ENCODE results near the gene CLRN1.

Gene CLRN1

DNA sequence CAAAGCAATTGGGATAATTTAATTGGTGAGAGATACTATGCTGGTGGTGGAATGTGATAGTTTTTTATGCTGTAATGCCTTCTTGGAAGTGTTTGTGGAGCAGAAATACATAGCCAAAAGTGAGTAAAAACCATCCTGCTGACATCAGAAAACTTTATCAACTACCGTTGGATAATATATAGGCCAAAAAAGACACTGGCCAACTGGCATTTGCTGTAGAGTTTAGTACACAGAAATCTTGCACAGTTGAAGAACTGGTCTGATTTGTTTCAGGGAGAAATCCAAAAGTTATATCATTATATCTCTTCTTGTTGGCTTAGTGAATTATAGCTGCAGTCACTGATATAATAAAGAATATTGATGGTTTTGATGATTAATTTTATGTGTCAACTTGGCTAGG lies 66.8 kb downstream of the CLRN1 start:
- H3K9me3 ChIP-seq, result no peaks in the 10 kb centered on the region
- H3K4me1 ChIP-seq (ENCODE audit: control insufficient read depth in 1 of 2, insufficient read depth in 1 of 2, low read depth in 1 of 2, low read length in 1 of 2), result no peaks in the 10 kb centered on the region
- H3K27ac ChIP-seq, result no peak overlapping the region
- TF ChIP-seq, protein P1, sequence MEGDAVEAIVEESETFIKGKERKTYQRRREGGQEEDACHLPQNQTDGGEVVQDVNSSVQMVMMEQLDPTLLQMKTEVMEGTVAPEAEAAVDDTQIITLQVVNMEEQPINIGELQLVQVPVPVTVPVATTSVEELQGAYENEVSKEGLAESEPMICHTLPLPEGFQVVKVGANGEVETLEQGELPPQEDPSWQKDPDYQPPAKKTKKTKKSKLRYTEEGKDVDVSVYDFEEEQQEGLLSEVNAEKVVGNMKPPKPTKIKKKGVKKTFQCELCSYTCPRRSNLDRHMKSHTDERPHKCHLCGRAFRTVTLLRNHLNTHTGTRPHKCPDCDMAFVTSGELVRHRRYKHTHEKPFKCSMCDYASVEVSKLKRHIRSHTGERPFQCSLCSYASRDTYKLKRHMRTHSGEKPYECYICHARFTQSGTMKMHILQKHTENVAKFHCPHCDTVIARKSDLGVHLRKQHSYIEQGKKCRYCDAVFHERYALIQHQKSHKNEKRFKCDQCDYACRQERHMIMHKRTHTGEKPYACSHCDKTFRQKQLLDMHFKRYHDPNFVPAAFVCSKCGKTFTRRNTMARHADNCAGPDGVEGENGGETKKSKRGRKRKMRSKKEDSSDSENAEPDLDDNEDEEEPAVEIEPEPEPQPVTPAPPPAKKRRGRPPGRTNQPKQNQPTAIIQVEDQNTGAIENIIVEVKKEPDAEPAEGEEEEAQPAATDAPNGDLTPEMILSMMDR (IDR thresholded peaks at IDR 0.05), result no peak
- H3K4me3 ChIP-seq (ENCODE audit: low read depth in 1 of 2, low read length in 1 of 2), result no peak overlapping the region
- no peaks in the 10 kb centered on the region for H3K27me3 ChIP-seq
- no peaks in the 10 kb centered on the region for H3K36me3 ChIP-seq

DNA sequence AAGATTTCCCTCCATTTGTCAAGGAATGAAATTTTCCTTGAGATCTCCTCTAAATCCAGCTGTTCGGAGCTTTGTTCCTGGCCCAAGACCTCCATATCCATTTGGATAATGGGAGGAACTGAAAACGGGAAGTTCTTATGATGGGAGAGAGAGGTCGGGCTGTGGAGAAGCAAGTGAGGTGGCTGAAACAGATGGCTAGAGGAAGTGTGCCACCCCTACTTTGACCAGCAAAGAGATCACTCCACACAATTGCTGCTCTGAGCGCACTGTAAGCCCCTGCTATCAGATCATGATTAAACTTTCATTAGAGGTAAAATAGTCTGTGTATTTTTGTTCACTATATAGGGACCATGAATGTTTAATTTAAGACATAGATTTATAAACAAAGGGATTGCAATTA lies 67.2 kb downstream of the CLRN1 start, which contains the start of gene MINDY4B:
TSS of gene MINDY4B (minus strand) at position 101 of the 400 bp plus-strand sequence. CDS start at position 101, 0 bp downstream.
- H3K27me3 ChIP-seq, result no peaks in the 10 kb centered on the region
- peaks cover 0 to under 1% of the 10 kb centered on the region in 2 experiments for H3K4me1 ChIP-seq (ENCODE audit: control insufficient read depth in 1 of 2, insufficient read depth in 1 of 2, low read depth in 1 of 2, low read length in 1 of 2)
- TF ChIP-seq, protein P1 (IDR thresholded peaks at IDR 0.05), result no peak
- no peak within 1 kb of the TSS for H3K4me3 ChIP-seq (ENCODE audit: low read depth in 1 of 2, low read length in 1 of 2)
- no peaks in the 10 kb centered on the region for H3K36me3 ChIP-seq
- H3K27ac ChIP-seq, result no peak within 1 kb of the TSS
- no peaks in the 10 kb centered on the region for H3K9me3 ChIP-seq

DNA sequence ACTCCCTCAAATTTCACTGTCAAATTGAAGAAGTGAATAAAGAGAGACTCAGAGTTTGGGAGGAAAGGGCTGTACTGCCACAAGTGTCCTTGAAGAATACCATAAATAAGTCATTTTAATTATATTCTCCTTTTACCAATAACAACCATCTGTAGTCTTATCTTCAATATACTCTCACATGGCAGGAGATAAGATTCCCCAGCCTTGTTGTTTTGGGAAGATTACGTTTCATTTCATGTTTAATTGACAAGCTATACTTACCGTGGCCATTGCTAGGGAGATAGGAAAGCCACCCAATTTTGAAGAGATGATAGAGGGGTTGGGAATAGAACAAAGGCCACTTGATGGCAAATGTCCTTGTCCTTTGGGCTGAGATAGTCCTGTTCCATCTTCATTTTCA lies 69.5 kb downstream of the CLRN1 start:
- Histone ChIP-seq H3K4me1 (ENCODE audit: control insufficient read depth in 1 of 2, insufficient read depth in 1 of 2, low read depth in 1 of 2, low read length in 1 of 2) (peaks cover 15 to 19% of the 10 kb centered on the region in 2 experiments), H3K4me3 (ENCODE audit: low read depth in 1 of 2, low read length in 1 of 2) (no peak overlapping the region), H3K36me3 (no peaks in the 10 kb centered on the region), H3K27ac (no peak overlapping the region), H3K9me3 (no peaks in the 10 kb centered on the region), H3K27me3 (no peaks in the 10 kb centered on the region)
- TF ChIP-seq, protein P1 (IDR thresholded peaks at IDR 0.05), result no peak

DNA sequence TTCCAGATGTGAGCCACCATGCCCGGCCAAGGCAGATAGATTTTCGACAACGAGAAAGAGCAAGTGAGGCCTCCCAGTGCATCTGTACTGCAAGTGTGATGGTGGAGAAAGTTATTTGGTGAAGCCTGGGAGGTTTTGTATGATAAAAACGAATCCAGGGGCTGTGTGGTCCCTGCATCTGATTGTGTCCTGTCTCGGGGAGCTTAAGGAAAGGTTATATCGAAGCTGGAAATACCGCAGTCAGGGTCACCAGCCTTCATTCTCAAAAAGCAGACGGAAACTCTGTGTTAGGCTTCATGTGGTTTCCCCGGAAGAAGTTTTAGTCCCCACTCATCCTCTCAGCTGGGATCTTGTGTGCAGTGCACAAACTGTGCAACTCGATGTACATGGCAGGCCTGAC lies 70.7 kb downstream of the CLRN1 start:
- H3K9me3 ChIP-seq, result no peaks in the 10 kb centered on the region
- TF ChIP-seq, protein P1 (IDR thresholded peaks at IDR 0.05), result no peak
- no peaks in the 10 kb centered on the region for H3K27me3 ChIP-seq
- H3K4me1 ChIP-seq (ENCODE audit: control insufficient read depth in 1 of 2, insufficient read depth in 1 of 2, low read depth in 1 of 2, low read length in 1 of 2), result peaks cover 15 to 19% of the 10 kb centered on the region in 2 experiments
- no peaks in the 10 kb centered on the region for H3K36me3 ChIP-seq
- H3K27ac ChIP-seq, result no peak overlapping the region
- no peak overlapping the region for H3K4me3 ChIP-seq (ENCODE audit: low read depth in 1 of 2, low read length in 1 of 2)

DNA sequence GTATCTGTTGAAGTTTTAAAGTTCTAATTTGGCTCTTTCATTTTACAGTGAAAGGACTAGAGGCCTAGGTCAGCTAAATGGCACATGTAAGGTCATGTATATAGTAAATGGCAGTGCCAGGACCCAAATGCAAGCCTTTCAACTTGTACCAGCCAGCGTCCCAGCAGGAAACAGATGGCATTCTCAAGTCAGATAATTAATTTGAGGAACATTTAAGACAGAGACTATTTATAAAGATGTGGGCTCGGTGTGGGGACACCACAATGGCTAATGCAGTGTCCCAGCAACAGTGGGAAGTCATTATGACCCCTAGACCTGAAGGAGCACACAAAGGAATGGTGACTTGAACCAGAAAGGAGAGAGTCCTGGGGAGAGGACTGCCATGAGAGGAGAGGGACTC lies 73.4 kb downstream of the CLRN1 start:
- TF ChIP-seq, protein P1 (IDR thresholded peaks at IDR 0.05), result no peak
- H3K4me1 ChIP-seq (ENCODE audit: control insufficient read depth in 1 of 2, insufficient read depth in 1 of 2, low read depth in 1 of 2, low read length in 1 of 2), result peaks cover 15 to 26% of the 10 kb centered on the region in 2 experiments
- H3K36me3 ChIP-seq, result no peaks in the 10 kb centered on the region
- peak overlapping the region; percentile 74 for H3K27ac ChIP-seq
- no peak overlapping the region for H3K4me3 ChIP-seq (ENCODE audit: low read depth in 1 of 2, low read length in 1 of 2)
- no peaks in the 10 kb centered on the region for H3K9me3 ChIP-seq
- no peaks in the 10 kb centered on the region for H3K27me3 ChIP-seq
